SK-N-MC (cell line): ENCODE measurements around the gene EFCAB8.

ENCODE experiments used
- EZH2 ChIP-seq: fragments of 200-600 bp; sonication (generic); IDR thresholded peaks from one replicate; pipeline ENCODE4 v1.6.1; 2017; ENCODE audit warnings: antibody characterized with exemption
- FOXP2 ChIP-seq: optimal IDR thresholded peaks from 2 replicates; pipeline ENCODE3; 2011; ENCODE audit warnings: mild to moderate bottlenecking, moderate library complexity; ENCODE audit not compliant: insufficient read depth; ENCODE audit errors: extremely low read length, control extremely low read depth
- POLR2AphosphoS5 ChIP-seq: IDR thresholded peaks from 2 replicates; pipeline ENCODE4 v1.6.1; 2012; ENCODE audit warnings: mild to moderate bottlenecking, low read depth, low read length, borderline replicate concordance

DNA sequence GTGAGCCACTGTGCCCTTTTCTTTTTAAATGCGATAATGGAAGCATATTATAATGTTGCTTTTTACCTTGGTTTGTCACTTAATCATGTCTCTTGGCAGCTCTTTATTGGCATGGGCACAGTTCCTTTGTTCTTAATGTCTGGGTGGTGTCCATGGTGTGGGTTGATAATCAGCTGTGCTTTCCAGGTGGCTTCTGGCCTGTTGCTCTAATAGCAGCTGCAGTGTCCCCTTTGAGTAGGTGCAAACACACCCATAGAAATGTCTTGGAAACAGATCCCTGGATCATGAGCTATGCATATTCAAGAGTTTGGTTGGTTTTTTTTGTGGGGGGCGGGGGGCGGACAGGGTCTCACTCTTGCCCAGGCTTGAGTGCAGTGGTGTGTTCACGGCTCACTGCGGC, 29.9 kb downstream of the EFCAB8 start:
- no peak for TF ChIP-seq EZH2
- TF ChIP-seq POLR2AphosphoS5, result no peak
- no peak for TF ChIP-seq FOXP2
